Stimulated activated CD4-positive, alpha-beta T cell treated with anti-CD3 and anti-CD28 coated beads, Interleukin-1b, Interleukin-23, amount 100 ng/mL, for 24 hours (primary cell): ENCODE measurements around the gene UGGT1.

ENCODE experiments used
- DNase-seq, 4 experiments: peaks; one replicate each; pipeline ENCODE4 v3.0.0-alpha.2; 2020; ENCODE audit warnings: low read depth in 4 of 4, low spot score in 1 of 4

UGGT1 gene

GRCh38 chr2:128214251-128214650, 123.3 kb downstream of the UGGT1 start:
- no peak for DNase-seq

GRCh38 chr2:128214866-128215460, 124.0 kb downstream of the UGGT1 start:
- DNase-seq: no peak

DNA sequence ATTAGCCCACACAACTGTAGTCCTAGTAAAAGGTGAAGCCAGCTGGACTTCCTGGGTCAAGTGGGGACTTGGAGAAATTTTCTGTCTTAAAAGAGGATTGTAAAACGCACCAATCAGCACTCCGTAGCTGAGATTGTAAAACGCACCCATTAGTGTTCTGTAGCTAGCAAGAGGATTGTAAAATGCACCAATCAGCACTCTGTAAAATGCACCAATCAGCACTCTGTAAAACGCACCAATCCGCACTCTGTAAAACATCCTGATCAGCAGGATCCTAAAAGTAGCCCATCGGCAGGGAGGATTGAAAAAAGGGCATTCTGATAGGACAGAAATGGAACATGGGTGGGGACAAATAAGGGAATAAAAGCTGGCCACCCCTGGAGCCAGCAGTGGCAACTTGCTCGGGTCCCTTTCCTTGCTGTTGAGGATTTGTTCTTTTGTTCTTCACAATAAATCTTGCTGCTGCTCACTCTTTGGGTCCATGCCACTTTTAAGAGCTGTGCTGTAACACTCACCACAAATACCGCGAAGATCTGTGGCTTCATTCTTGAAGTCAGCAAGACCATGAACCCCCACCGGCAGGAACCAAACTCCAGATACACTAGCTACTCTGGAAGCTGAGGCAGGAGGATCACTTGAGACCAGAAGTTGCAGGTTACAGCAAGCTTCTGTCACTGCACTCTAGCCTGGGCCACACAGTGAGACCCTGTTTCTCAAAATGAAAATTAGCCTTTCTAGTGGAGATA, 125.1 kb downstream of the UGGT1 start:
- no peak for DNase-seq

- no peak for DNase-seq
These were observed 126.7 kb downstream of the UGGT1 start for GRCh38 chr2:128217671-128218070.

DNA sequence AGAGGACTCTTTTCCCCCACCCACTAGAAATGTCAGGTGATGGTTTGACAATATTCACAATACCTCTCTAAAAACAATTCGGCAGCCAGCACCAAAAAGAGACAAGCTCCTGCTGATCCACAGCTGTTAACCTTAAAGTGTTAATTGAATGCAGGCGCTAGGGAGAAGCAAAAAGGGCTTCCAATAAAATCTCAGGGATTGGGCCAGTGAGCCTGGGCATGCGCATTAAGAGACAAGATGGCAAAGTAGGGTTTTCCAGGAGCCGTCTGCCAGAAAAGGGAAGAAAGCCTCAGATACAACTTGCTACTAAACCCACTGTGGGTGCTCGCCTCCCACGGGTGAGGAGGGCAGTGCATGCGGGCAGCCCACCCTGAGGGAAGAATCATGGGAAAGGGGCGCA, 128.9 kb downstream of the UGGT1 start:
- DNase-seq: no peak

GRCh38 chr2:128227862-128228261, 136.9 kb downstream of the UGGT1 start:
- no peak for DNase-seq

DNA sequence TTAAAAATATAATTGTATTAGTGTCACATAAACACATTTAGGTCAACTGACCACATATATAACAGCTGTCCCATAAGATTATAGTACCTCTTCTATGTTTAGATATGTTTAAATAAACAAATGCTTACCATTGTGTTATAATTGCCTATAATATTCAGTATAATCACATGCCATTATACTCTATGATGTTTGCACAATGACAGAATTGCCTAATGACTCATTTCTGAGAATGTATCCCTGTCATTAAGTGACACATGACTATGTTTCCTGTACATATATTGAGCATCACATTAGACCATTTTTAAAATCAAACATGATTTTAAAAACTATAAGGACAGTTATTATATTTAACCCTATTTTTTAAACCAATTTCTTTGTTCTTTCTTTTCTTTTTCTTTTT, 137.9 kb downstream of the UGGT1 start:
- DNase-seq: no peak

DNA sequence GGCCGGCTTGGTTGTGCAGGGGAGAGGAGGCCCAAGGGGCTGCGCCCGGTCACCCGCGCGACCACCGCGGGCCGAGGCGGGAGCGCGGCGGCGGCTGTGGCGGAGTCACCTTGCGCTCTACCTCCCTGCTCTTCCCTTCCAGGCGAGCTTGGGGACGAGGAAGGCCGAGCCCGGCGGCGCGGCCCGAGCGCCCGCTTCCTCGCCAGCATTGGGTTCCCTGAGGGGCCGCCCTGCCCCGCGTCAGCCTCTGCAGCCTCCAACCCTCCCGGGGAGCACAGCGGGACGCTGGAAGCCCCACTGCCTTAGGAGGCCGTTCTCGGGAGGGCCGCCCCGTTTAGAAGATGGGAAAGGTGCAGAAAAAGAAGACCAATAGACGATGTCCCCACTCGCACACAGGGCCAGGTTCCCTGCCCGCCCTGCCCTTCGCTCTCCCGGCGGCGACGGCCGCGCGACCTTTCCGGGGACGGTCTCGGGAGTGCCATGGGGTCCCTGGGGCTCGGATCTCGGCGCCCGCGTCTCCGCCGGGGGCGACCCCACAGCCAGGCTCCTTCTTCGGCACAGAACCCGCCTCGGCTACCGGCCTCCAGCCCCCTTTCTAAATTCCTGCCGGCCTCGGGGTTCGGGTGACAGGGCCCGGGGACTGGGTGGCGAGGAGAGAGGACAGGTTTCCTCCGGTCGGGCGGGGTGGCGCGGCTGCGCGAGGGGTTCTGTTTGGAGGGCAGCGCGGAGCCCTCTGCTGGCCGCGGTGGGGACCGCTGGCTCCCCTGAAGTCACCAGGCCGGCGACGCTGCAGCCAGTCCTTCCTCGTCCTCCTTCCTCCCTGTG, 142.2 kb downstream of the UGGT1 start:
- DNase-seq: peak; percentile 64 to 84 (median 76)

DNA sequence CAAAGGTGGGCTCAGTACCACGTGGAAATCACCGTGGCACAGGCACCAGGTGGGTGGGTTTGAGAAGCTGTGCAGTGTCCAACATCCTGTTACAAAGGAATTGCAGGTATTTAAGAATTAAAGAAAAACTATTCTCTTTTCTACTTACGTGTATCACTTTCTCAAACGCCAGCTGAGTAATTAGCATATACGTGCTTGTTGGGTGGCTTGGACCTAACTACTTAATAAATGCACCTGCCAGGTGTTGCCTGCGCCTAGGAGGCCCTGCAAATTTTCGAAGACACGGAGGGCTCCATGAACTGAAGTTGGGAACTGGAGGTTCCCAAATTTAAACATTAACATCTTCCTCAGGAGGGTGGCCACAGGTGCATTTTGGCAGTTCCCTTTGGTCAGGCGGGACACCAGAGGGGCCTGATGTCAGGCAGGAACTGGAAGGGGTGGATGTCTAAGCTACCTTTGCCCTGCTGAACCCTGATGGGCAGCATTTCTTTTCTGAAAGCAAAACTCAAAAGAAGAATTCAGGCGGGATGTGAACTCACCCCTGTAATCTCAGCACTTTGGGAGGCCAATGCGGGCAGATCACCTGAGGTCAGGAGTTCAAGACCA, 142.9 kb downstream of the UGGT1 start:
- no peak for DNase-seq

DNA sequence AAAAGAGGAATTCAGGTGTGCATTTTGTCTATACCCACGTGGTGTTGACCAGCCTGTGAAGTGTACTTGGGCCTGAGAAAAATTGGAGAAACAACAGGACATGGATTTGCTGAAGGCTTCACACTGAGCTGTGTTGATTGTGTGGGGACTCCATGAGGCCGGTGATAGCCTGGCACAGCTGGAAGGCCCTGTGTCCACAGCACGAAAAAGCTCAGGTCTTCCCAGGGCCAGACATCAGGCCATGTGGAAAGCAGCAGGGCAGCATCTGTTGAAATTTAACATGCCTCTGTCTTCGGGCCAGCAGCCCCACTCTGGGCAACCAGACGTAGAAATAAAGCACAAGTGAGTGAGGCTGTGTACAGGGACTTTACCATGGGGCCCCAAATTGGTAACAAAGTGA, 143.6 kb downstream of the UGGT1 start:
- no peak for DNase-seq

DNA sequence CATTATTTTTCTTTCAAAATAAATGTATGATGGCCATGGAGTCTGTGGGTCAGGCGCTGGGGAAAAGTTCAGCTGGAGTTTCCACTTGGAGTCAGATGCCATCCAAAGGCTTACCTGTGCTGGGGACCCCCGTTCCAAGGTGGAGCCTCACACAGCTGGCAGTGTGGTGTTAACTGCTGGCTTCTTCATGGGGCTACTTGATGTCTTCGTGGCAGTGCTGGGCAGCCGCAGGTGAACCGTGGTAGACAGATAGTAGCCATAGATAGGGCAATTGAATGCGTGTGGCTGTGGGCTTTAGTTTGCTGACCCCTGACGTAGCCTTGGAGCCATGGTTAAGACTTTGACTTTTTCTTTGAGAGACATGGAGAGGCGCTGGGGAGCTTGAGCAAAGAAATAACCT, 144.6 kb downstream of the UGGT1 start:
- DNase-seq: no peak

GRCh38 chr2:128236491-128237035, 145.6 kb downstream of the UGGT1 start:
- no peak for DNase-seq

- no peak for DNase-seq
These were observed 146.1 kb downstream of the UGGT1 start for GRCh38 chr2:128237081-128237534.

GRCh38 chr2:128237911-128238697, 147.1 kb downstream of the UGGT1 start:
- DNase-seq: no peak

DNA sequence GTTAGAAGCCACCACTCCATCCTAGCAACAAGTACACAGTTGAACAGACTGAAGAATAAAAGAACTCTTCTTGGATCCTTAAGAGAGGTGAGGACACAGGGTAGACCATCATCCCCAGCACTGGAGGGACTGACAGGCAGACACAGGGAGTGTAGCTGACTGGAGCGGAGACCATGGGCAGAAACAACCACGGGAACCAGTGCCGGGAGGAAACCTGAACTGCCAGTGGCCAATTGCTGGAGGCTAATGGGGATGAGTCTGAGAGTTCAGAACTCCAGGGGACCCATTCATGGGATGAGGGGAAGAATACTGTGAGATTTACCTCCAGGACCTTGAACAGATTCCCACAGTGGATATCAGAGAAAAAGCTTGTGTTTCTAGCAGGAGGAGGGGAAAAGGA, 150.9 kb downstream of the UGGT1 start:
- no peak for DNase-seq
